ENCODE data around the gene AFAP1L2.

DNA sequence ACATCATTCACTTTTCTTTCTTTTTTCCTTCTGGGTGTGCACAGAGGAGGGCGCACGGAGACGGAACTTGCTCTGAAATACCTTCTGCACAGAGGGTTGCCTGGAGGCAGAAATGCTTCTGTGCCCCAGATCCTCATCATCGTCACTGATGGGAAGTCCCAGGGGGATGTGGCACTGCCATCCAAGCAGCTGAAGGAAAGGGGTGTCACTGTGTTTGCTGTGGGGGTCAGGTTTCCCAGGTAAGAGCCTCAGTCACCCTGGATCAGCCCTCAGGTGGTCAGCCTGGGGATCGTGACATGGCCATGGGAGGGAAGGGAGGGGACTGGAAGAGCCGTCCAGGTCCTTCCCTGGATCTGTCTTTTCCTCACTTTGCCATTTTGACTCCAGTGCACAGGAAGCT lies 131.6 kb downstream of the AFAP1L2 start:
- TF ChIP-seq, protein P1, sequence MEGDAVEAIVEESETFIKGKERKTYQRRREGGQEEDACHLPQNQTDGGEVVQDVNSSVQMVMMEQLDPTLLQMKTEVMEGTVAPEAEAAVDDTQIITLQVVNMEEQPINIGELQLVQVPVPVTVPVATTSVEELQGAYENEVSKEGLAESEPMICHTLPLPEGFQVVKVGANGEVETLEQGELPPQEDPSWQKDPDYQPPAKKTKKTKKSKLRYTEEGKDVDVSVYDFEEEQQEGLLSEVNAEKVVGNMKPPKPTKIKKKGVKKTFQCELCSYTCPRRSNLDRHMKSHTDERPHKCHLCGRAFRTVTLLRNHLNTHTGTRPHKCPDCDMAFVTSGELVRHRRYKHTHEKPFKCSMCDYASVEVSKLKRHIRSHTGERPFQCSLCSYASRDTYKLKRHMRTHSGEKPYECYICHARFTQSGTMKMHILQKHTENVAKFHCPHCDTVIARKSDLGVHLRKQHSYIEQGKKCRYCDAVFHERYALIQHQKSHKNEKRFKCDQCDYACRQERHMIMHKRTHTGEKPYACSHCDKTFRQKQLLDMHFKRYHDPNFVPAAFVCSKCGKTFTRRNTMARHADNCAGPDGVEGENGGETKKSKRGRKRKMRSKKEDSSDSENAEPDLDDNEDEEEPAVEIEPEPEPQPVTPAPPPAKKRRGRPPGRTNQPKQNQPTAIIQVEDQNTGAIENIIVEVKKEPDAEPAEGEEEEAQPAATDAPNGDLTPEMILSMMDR (IDR thresholded peaks at IDR 0.05) = no peak
- no peak for TF ChIP-seq POLR2A (IDR thresholded peaks at IDR 0.05)
